ENCODE measurements around the gene GLI2.

The GLI2 gene

DNA sequence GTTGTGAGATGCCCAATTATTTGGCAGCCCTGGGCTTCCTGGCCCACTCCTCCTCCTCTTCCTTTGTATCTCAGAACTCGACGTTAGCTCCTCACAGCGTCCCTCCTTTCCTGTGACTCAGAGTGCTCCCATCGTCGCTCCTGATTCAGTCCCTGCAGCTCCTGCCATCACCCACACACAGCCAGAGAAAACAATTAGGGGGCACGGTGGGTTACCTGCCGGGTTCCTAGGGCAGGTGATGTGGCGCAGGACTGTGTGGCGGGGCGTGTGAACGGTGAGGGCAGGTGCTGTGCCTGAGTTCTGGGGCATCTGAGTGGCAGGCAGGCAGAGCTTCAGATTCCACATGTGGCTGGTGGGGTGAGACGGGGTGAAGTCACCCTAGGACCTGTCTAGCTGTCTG, 42.6 kb downstream of the GLI2 start:
- Histone ChIP-seq H3K27ac (ENCODE audit: low read depth, low read length) (no peak overlapping the region), H2AFZ (ENCODE audit: low read length, unreplicated experiment) (no peak overlapping the region), H3K79me2 (ENCODE audit: control insufficient read depth, insufficient read depth, low read length, unreplicated experiment) (peaks cover 75% of the 10 kb centered on the region), H3K27me3 (ENCODE audit: insufficient read depth, low read length) (no peaks in the 10 kb centered on the region), H3K36me3 (ENCODE audit: insufficient read depth, low read length) (no peaks in the 10 kb centered on the region), H3K4me1 (ENCODE audit: control insufficient read depth, insufficient read depth, low read length, unreplicated experiment) (peaks cover 38% of the 10 kb centered on the region), H3K4me3 (ENCODE audit: low read depth, low read length) (no peak overlapping the region)

GRCh38 chr2:120779781-120780283, 44.2 kb downstream of the GLI2 start:
- Histone ChIP-seq H3K4me1 (ENCODE audit: control insufficient read depth, insufficient read depth, low read length, unreplicated experiment) (peaks cover 42% of the 10 kb centered on the region), H3K36me3 (ENCODE audit: insufficient read depth, low read length) (no peaks in the 10 kb centered on the region), H3K27ac (ENCODE audit: low read depth, low read length) (no peak overlapping the region), H3K79me2 (ENCODE audit: control insufficient read depth, insufficient read depth, low read length, unreplicated experiment) (peaks cover 69% of the 10 kb centered on the region), H2AFZ (ENCODE audit: low read length, unreplicated experiment) (no peak overlapping the region), H3K27me3 (ENCODE audit: insufficient read depth, low read length) (no peaks in the 10 kb centered on the region), H3K4me3 (ENCODE audit: low read depth, low read length) (no peak overlapping the region)

DNA sequence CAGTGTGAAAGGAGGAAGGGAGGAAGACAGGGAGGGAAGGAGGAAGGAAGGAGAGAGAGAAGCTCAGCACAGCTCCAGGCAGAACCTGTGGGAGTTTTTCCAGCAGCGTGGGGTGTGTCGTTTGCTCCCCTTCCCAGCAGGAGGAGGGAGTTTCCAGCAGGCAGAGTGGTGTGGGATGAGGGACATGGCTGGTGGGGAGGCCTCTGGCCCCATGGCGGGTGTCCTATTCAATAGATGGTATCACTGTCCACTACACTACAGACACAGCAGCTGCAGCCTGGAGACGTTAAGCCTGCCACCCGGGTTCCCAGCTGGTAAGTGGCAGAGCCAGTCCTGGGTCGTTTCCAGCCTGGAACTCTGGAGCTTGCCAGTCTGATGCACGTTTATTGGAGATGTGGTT, 44.7 kb downstream of the GLI2 start:
- Histone ChIP-seq H3K27ac (ENCODE audit: low read depth, low read length) (no peak overlapping the region), H3K79me2 (ENCODE audit: control insufficient read depth, insufficient read depth, low read length, unreplicated experiment) (peaks cover 66% of the 10 kb centered on the region), H3K36me3 (ENCODE audit: insufficient read depth, low read length) (no peaks in the 10 kb centered on the region), H2AFZ (ENCODE audit: low read length, unreplicated experiment) (no peak overlapping the region), H3K4me3 (ENCODE audit: low read depth, low read length) (no peak overlapping the region), H3K4me1 (ENCODE audit: control insufficient read depth, insufficient read depth, low read length, unreplicated experiment) (peaks cover 42% of the 10 kb centered on the region), H3K27me3 (ENCODE audit: insufficient read depth, low read length) (no peaks in the 10 kb centered on the region)

- peaks cover 47% of the 10 kb centered on the region for H3K79me2 ChIP-seq (ENCODE audit: control insufficient read depth, insufficient read depth, low read length, unreplicated experiment)
- no peaks in the 10 kb centered on the region for H3K27me3 ChIP-seq (ENCODE audit: insufficient read depth, low read length)
- H3K4me3 ChIP-seq (ENCODE audit: low read depth, low read length): no peak overlapping the region
- no peak overlapping the region for H3K27ac ChIP-seq (ENCODE audit: low read depth, low read length)
- H3K4me1 ChIP-seq (ENCODE audit: control insufficient read depth, insufficient read depth, low read length, unreplicated experiment): peaks cover 33% of the 10 kb centered on the region
- H2AFZ ChIP-seq (ENCODE audit: low read length, unreplicated experiment): no peak overlapping the region
- no peaks in the 10 kb centered on the region for H3K36me3 ChIP-seq (ENCODE audit: insufficient read depth, low read length)
Observed at GRCh38 chr2:120783371-120783791, 47.7 kb downstream of the GLI2 start.

GRCh38 chr2:120783969-120784372, 48.3 kb downstream of the GLI2 start:
- H3K79me2 ChIP-seq (ENCODE audit: control insufficient read depth, insufficient read depth, low read length, unreplicated experiment): peaks cover 42% of the 10 kb centered on the region

More at GRCh38 chr2:120783969-120784372, 48.3 kb downstream of the GLI2 start:
- H3K27me3 ChIP-seq (ENCODE audit: insufficient read depth, low read length): no peaks in the 10 kb centered on the region
- H2AFZ ChIP-seq (ENCODE audit: low read length, unreplicated experiment): no peak overlapping the region
- peaks cover 29% of the 10 kb centered on the region for H3K4me1 ChIP-seq (ENCODE audit: control insufficient read depth, insufficient read depth, low read length, unreplicated experiment)
- no peak overlapping the region for H3K4me3 ChIP-seq (ENCODE audit: low read depth, low read length)
- H3K36me3 ChIP-seq (ENCODE audit: insufficient read depth, low read length): no peaks in the 10 kb centered on the region
- H3K27ac ChIP-seq (ENCODE audit: low read depth, low read length): no peak overlapping the region
